ENCODE data around the gene COL12A1.
A peak's percentile ranks its signal among the peaks of the same experiment; 100 is the strongest.

Gene COL12A1

DNA sequence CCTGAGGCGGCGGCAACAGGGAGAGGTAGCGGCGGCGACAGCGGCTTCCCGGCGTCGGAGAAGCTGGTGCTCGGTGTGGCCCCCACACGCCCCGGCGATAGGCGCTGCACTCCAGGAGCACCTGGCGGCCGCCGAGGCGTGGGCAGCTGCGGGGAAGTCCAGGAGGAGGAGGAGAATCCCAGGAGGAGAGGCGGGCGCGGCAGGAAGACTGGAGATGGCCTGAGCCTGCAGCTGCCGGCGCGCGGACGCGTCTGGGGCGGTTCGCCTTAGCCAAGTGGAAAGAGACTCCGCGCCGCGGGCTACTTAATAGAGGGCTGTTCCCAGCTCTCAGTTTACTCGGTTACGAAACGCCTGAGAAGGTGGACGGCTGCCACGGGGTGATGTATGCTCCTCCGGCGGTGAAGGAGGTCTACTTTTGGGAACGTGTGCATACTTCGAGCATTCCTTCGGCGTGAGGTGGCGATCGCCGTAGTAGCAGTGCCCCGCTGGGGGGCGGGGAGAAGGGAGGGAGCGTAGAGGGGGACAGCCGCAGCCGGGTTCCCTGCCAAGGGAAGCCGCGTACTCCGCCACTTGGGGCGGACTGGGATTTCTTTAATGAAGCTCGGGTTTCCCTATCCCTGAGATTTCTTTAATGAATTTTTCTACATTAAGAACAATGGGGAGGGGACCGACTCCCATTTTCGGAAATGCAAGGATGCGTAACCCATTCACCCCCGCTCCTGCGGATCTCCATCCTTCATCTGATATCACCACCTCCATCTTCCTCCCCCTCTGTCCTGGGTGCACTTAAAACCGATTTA, at the start of gene COL12A1:
Gene COL12A1, minus strand, starts transcription at position 278 of the 800 bp plus-strand sequence. CDS start 3,261 bp downstream, outside the sequence.
- no peak for DNase-seq

GRCh38 chr6:75250552-75250951, 44.7 kb upstream of the COL12A1 start:
- DNase-seq, result no peak

- no peak for DNase-seq
These were observed 44.0 kb upstream of the COL12A1 start for GRCh38 chr6:75249837-75250236.

GRCh38 chr6:75246386-75246785, 40.5 kb upstream of the COL12A1 start:
- no peak for DNase-seq

- DNase-seq, result no peak
These were observed 38.3 kb upstream of the COL12A1 start for GRCh38 chr6:75244063-75244584.

DNA sequence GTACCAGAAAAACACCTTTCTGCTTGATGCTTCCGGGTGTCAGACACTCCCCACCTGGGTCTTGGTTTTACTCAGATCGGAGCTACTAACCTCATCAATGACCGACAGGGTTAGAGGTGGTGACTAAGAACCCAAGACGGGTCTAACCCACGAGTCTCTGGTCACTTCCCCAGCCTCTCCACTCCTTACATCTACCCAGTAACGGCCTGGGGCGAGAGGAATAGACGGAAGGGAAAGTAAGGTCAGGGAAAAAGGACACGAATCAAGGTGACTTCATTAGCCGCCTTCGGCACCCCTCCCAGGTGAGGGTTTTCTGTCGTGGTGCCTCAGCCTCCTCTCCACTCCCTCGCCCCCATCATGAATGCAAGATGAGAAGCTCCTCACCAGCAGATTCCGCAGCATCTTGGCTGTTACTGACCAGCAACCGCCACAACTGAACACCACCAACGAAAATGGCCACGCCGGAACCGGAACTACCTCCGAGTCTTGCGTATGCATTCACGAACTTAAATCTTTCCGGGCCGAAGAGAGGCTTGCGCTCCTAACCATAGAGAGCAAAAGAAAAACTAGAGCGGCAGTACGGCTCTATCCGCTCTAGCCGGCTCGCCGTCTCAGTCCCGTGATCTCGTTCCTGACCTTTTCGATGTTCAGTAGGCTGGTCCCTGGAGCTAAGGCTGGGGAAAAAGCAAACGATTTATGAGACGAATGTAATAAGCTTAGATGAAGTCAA, 37.6 kb upstream of the COL12A1 start, which contains the start of gene COX7A2:
Gene COX7A2, minus strand, starts transcription at position 469 of the 730 bp plus-strand sequence. Its CDS starts 67 bp downstream, at position 402.
- DNase-seq, result peak; percentile 98

DNA sequence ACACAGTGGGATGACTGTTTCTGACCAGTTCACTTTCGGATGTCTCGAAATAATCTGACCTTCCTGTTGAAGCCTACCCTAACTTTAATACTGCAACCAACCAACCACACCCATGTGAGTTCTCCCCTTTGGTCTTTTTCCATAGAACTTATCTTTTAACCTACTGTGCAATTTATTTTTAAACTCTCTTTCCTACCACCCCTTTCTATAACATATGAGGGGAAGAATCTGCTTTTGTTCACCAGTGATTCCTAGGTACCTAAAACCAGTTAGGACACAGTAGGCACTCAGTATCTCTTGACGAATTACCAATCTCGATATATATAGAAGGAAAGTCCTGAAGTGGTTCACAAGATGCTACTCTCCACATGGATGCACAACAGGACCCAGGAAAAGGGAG, 30.8 kb upstream of the COL12A1 start:
- no peak for DNase-seq

- DNase-seq, result no peak
These were observed 29.4 kb upstream of the COL12A1 start for GRCh38 chr6:75235271-75235670.

- DNase-seq, result no peak
These were observed 28.4 kb upstream of the COL12A1 start for GRCh38 chr6:75234126-75234865.

DNA sequence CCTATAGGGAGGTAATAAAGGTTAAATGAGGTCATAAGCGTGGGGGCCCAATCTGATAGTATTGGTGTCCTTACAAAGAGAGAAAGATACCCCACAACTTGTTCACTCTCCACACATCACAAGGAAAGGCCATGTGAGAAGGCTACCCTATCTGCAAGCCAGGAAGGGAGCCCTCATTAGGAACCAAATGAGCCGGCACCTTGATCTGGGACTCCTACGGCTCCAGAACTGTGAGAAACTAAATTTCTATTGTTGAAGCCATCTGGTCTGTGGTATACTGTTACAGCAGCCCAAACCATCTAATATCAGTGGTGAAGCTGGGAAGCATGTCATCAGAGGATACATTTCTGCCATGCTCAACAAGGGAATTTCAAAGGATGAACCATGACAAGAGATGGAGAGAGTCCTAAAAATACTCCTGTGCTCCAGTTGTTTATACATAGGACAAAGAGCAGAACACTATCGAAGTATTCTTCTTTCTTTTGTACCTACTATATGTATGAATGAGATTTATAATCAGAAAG, 27.3 kb upstream of the COL12A1 start:
- no peak for DNase-seq

- DNase-seq, result no peak
These were observed 24.9 kb upstream of the COL12A1 start for GRCh38 chr6:75230484-75231325.

GRCh38 chr6:75224303-75224926, 18.6 kb upstream of the COL12A1 start:
- no peak for DNase-seq

DNA sequence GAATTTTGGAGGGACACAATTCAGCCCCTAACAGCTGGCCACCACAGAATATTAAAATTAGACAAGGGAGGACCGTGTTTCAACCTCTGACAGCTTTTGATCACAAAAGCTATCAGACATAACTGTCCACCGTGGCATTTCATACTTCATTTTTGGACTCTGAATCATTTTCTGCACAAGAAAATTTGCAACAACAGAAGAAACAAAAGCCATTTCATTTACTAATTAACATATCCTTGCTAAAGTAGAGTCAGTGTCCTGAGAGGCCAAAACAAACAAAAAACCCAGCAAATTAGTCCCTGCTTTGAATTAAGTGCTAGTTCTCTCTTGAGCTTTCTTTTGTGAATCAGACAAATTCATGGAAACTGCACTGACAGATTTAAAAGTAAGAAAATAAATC, 17.6 kb upstream of the COL12A1 start:
- no peak for DNase-seq

GRCh38 chr6:75222261-75222660, 16.4 kb upstream of the COL12A1 start:
- DNase-seq, result no peak

DNA sequence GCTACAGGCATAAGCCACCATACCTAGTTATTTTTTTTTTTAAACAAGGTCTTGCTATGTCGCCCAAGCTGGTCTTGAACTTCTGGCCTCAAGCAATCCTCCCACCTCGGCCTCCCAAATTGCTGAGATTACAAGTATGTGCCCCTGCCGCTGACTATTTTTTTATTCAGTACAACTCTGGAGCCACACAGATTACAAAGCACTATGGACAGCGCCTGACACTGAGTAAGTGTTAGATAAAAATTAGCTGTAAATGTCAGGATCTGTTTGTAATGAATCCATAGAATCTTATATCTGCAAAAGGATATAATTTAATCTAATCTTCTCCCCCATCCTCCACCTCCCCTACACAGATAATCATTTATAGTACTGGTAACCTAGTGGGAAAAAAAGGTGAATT, 15.3 kb upstream of the COL12A1 start:
- DNase-seq, result no peak

- no peak for DNase-seq
These were observed 14.5 kb upstream of the COL12A1 start for GRCh38 chr6:75220357-75220756.

- no peak for DNase-seq
These were observed 13.4 kb upstream of the COL12A1 start for GRCh38 chr6:75219263-75219662.

DNA sequence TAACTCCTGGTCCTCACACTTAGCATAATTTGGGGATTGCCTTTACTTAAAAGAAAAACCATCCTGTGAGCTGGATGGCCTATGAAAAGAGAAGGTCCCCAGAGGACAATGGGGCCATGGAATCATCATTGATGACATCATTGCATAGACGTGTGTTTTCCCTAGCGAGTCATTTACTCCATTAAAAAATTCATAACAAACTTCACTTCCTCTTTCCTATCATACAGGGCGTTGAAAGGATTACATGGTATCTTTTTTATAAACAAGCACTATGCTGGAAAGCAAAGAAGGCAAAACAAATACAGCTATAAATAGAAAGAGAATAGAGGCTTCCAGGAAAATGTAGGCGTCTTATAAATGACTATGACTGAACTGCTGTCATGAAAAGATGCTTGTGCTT, 11.3 kb upstream of the COL12A1 start:
- peak; percentile 22 for DNase-seq

DNA sequence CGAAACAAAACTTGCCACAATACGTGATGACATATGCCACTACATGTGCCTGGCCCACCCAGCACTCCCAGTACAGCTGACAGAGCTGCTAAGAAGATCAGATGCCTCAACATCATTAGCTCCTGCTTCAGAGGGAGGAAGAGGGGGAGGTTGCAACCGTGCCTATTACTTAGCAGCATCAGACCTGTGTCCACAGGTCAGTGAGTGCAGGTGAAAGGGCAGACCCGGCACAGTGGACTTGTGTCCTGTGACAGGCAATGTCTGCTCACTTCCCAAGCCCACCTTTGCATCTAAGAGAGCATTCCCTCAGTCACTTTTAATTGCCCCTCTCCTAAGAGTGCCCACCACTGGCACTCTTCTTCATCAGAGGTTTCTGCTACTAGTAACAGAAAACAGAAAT, 9.4 kb upstream of the COL12A1 start:
- no peak for DNase-seq

- no peak for DNase-seq
These were observed 7.9 kb upstream of the COL12A1 start for GRCh38 chr6:75213732-75214131.

DNA sequence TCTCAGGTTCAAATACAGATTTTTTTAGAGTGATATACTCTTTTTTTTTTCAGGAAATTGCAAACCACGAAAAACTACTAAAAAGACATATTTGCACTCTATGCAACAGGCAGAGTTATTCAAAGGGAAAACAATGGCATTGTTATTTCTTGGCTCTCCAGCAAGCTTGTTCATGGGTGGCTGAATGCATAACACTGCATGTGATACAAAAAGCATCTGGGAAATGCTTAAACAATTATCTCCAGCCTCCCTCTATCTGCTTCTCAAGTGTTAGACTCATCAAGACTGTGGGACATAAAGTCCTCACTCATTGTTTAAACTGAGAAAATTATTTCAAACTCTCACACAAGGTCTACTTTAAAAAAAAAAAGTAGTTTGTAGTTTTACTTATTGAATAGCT, 7.3 kb upstream of the COL12A1 start:
- no peak for DNase-seq
